Liver (tissue), 9 donors: ENCODE data around the gene MAP3K5. TPM values are rescaled to one million over a fixed set of nuclear protein-coding genes. Genes with fewer than 3 reads are reported as not detected.

ENCODE experiments used
- DNase-seq: peaks from one replicate; pipeline ENCODE4 v3.0.0-alpha.2; 2017; ENCODE audit warnings: low spot score
- H3K27ac ChIP-seq, 2 donors: one replicate each; pipeline ENCODE4 v1.7.0; 2013; ENCODE audit warnings: inconsistent platforms in 2 of 2, low read length in 2 of 2, control low read depth in 1 of 2, low read depth in 1 of 2, mild to moderate bottlenecking in 1 of 2
- H3K27me3 ChIP-seq, 4 donors: one replicate each; pipeline versions ENCODE4 v1.6.1 to v1.7.0; 2013; ENCODE audit warnings: low read length in 3 of 4, inconsistent platforms in 1 of 4, mild to moderate bottlenecking in 1 of 4, moderate library complexity in 1 of 4; ENCODE audit not compliant: control insufficient read depth in 4 of 4, insufficient read depth in 4 of 4
- H3K36me3 ChIP-seq, 4 donors: one replicate each; pipeline versions ENCODE4 v1.6.1 to v1.7.0; 2013; ENCODE audit warnings: low read length in 3 of 4, mild to moderate bottlenecking in 3 of 4, low read depth in 1 of 4, moderate library complexity in 1 of 4; ENCODE audit not compliant: control insufficient read depth in 4 of 4, insufficient read depth in 3 of 4
- H3K4me1 ChIP-seq, 4 donors: one replicate each; pipeline versions ENCODE4 v1.6.1 to v1.7.0; 2013; ENCODE audit warnings: low read length in 3 of 4, mild to moderate bottlenecking in 3 of 4, moderate library complexity in 1 of 4; ENCODE audit not compliant: control insufficient read depth in 4 of 4, insufficient read depth in 4 of 4
- H3K4me3 ChIP-seq, 3 donors: one replicate each; pipeline versions ENCODE4 v1.6.1 to v1.7.0; 2013; ENCODE audit warnings: low read length in 3 of 3, control low read depth in 1 of 3, low read depth in 1 of 3, mild to moderate bottlenecking in 1 of 3
- H3K9ac ChIP-seq, 2 donors: one replicate each; pipeline ENCODE4 v1.7.0; 2013; ENCODE audit warnings: low read length in 2 of 2, mild to moderate bottlenecking in 2 of 2, moderate library complexity in 2 of 2, control low read depth in 1 of 2, low read depth in 1 of 2
- H3K9me3 ChIP-seq, 4 donors: one replicate each; pipeline versions ENCODE4 v1.6.1 to v1.7.0; 2013; ENCODE audit warnings: low read length in 3 of 4; ENCODE audit not compliant: control insufficient read depth in 4 of 4
- EGR1 ChIP-seq, 2 donors: IDR thresholded peaks; 2 replicates each; pipeline ENCODE4 v1.6.1; 2016 to 2018; ENCODE audit warnings: antibody characterized with exemption in 2 of 2, low read depth in 2 of 2
- FOXA1 ChIP-seq: IDR thresholded peaks from 2 replicates; pipeline ENCODE4 v1.6.1; 2016; ENCODE audit warnings: antibody characterized with exemption
- FOXA2 ChIP-seq: IDR thresholded peaks from 2 replicates; pipeline ENCODE4 v1.6.1; 2016; ENCODE audit warnings: antibody characterized with exemption
- GABPA ChIP-seq, 2 donors: IDR thresholded peaks in 1 of 2; conservative IDR thresholded peaks in 1 of 2; 2 replicates each; pipeline ENCODE4 v1.6.1; 2016; ENCODE audit warnings: antibody characterized with exemption in 2 of 2, mild to moderate bottlenecking in 1 of 2, moderate library complexity in 1 of 2
- HNF4A ChIP-seq, 2 donors: conservative IDR thresholded peaks; 2 replicates each; pipeline ENCODE4 v1.6.1; 2016; ENCODE audit warnings: antibody characterized with exemption in 2 of 2, mild to moderate bottlenecking in 2 of 2
- HNF4G ChIP-seq: IDR thresholded peaks from 2 replicates; pipeline ENCODE4 v1.6.1; 2016; ENCODE audit warnings: antibody characterized with exemption
- JUND ChIP-seq, 2 donors: IDR thresholded peaks; 2 replicates each; pipeline ENCODE4 v1.6.1; 2016; ENCODE audit warnings: antibody characterized with exemption in 2 of 2
- MAX ChIP-seq: IDR thresholded peaks from 2 replicates; pipeline ENCODE4 v1.6.1; 2016; ENCODE audit warnings: antibody characterized with exemption
- NR2F2 ChIP-seq: IDR thresholded peaks from 2 replicates; pipeline ENCODE4 v1.6.1; 2016; ENCODE audit warnings: antibody characterized with exemption
- RAD21 ChIP-seq, 2 donors: IDR thresholded peaks; 2 replicates each; pipeline ENCODE4 v1.6.1; 2016; ENCODE audit warnings: antibody characterized with exemption in 2 of 2, mild to moderate bottlenecking in 2 of 2
- REST ChIP-seq: IDR thresholded peaks from 2 replicates; pipeline ENCODE4 v1.6.1; 2016; ENCODE audit warnings: antibody characterized with exemption, mild to moderate bottlenecking
- RXRA ChIP-seq, 2 donors: IDR thresholded peaks; 2 replicates each; pipeline ENCODE4 v1.6.1; 2017 to 2018; ENCODE audit warnings: antibody characterized with exemption in 2 of 2, mild to moderate bottlenecking in 1 of 2
- SP1 ChIP-seq: IDR thresholded peaks from 2 replicates; pipeline ENCODE4 v1.6.1; 2018; ENCODE audit warnings: antibody characterized with exemption, mild to moderate bottlenecking
- TAF1 ChIP-seq: conservative IDR thresholded peaks from 2 replicates; pipeline ENCODE4 v1.6.1; 2016; ENCODE audit warnings: antibody characterized with exemption, mild to moderate bottlenecking
- YY1 ChIP-seq: IDR thresholded peaks from 2 replicates; pipeline ENCODE4 v1.6.1; 2016; ENCODE audit warnings: antibody characterized with exemption, mild to moderate bottlenecking
- WGBS: extraction: QIAGEN DNeasy Blood & Tissue Kit; methylation state at CpG from one replicate; pipeline ENCODE4 v1.1.7; 2013; 5-methylcytosine and 5-hydroxymethylcytosine counted together
- polyA plus RNA-seq, 2 donors: library from polyadenylated mRNA; stranded (reverse) in 1 of 2; unstranded in 1 of 2; fragments of 200-250 nt in 1 of 2; fragments of >200 nt in 1 of 2; fragmentation: Nextera tagmentation in 1 of 2; extraction: Ambion mirVana in 1 of 2; gene quantifications; one replicate each; pipeline versions ENCODE4 v1.2.1 to v1.2.3, GENCODE V29; 2013 to 2015
- total RNA-seq, 2 donors: library from RNA; depleted of rRNA; stranded (reverse); fragments of >200 nt; gene quantifications; one replicate each; pipeline ENCODE4 v1.2.3, GENCODE V29; 2014
- TF ChIP-seq, protein P1 (sequence below): IDR thresholded peaks from 2 replicates; pipeline ENCODE4 v1.6.1; 2016; ENCODE audit warnings: antibody characterized with exemption
- TF ChIP-seq, protein P2 (sequence below): IDR thresholded peaks from 2 replicates; pipeline ENCODE4 v1.6.1; 2016; ENCODE audit warnings: antibody characterized with exemption
- TF ChIP-seq, protein P3 (sequence below): fragments of 150-350 bp; IDR thresholded peaks from 2 replicates; pipeline ENCODE4 v1.5.1; 2017; ENCODE audit warnings: improper control_type of control experiment, low read depth, low read length; ENCODE audit not compliant: missing input control
- donor health status: healthy.
- donor health status: healthy.
- donor health status: healthy.
- donor health status: healthy.
- donor health status: healthy.

Gene MAP3K5
- total and polyA plus RNA-seq, 4 donors = 2.9 to 18.0 (median 5.5) TPM

GRCh38 chr6:136521427-136521826 is 270.9 kb downstream of the MAP3K5 start:
- Histone ChIP-seq H3K36me3 (no peaks in the 10 kb centered on the region), H3K4me3 (no peak overlapping the region), H3K4me1 (peaks cover 0 to 18% (median 5%) of the 10 kb centered on the region in 4 donors), H3K27ac (no peak overlapping the region), H3K9me3 (no peaks in the 10 kb centered on the region), H3K27me3 (no peaks in the 10 kb centered on the region), H3K9ac (no peak overlapping the region)
- no peak for TF ChIP-seq RXRA (IDR thresholded peaks at IDR 0.05)
- TF ChIP-seq YY1 = peak; percentile 65
- 87% methylated on average over 2 of the region's 2 CpGs for WGBS
- no peak for DNase-seq

DNA sequence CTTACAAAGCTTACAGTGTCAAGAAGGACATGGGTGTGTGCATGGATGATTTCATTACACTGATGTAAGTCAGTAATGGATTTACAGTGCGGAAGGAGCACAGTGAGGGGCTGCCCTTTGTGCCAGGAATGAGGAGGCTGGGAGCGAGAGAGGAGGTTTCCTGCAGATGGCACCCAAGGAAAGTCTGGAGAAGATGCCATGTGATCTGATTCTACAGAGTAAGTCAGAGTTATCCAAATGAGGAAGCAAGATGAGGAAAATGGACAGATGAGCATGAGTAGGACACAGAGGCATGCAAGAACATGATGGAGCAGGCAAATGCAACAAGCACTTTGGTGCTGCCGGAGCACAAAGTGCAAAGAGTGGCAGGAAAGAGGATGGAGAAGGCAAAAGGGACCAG is 271.8 kb downstream of the MAP3K5 start:
- no peak for DNase-seq
- Histone ChIP-seq H3K27me3 (no peaks in the 10 kb centered on the region), H3K9me3 (no peaks in the 10 kb centered on the region), H3K9ac (no peak overlapping the region), H3K4me3 (no peak overlapping the region), H3K4me1 (peaks cover 0 to 18% (median 3%) of the 10 kb centered on the region in 4 donors), H3K36me3 (no peaks in the 10 kb centered on the region), H3K27ac (no peak overlapping the region)
- TF ChIP-seq REST (no peak), RXRA (IDR thresholded peaks at IDR 0.05) (no peak), FOXA1 (no peak), JUND (IDR thresholded peaks at IDR 0.05) (no peak), RAD21 (IDR thresholded peaks at IDR 0.05) (no peak), HNF4G (no peak), MAX (no peak), FOXA2 (no peak), NR2F2 (no peak), SP1 (no peak), YY1 (no peak), EGR1 (IDR thresholded peaks at IDR 0.05; ENCODE audit: low read depth in 2 of 2) (no peak), GABPA (IDR thresholded peaks at IDR 0.05 in 1 of 2, conservative IDR thresholded peaks at IDR 0.05 in 1 of 2) (no peak), HNF4A (conservative IDR thresholded peaks at IDR 0.05) (no peak), TAF1 (no peak)
- TF ChIP-seq, protein P1, sequence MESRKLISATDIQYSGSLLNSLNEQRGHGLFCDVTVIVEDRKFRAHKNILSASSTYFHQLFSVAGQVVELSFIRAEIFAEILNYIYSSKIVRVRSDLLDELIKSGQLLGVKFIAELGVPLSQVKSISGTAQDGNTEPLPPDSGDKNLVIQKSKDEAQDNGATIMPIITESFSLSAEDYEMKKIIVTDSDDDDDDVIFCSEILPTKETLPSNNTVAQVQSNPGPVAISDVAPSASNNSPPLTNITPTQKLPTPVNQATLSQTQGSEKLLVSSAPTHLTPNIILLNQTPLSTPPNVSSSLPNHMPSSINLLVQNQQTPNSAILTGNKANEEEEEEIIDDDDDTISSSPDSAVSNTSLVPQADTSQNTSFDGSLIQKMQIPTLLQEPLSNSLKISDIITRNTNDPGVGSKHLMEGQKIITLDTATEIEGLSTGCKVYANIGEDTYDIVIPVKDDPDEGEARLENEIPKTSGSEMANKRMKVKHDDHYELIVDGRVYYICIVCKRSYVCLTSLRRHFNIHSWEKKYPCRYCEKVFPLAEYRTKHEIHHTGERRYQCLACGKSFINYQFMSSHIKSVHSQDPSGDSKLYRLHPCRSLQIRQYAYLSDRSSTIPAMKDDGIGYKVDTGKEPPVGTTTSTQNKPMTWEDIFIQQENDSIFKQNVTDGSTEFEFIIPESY = no peak
- TF ChIP-seq, protein P2, sequence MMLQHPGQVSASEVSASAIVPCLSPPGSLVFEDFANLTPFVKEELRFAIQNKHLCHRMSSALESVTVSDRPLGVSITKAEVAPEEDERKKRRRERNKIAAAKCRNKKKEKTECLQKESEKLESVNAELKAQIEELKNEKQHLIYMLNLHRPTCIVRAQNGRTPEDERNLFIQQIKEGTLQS = no peak
- TF ChIP-seq, protein P3, sequence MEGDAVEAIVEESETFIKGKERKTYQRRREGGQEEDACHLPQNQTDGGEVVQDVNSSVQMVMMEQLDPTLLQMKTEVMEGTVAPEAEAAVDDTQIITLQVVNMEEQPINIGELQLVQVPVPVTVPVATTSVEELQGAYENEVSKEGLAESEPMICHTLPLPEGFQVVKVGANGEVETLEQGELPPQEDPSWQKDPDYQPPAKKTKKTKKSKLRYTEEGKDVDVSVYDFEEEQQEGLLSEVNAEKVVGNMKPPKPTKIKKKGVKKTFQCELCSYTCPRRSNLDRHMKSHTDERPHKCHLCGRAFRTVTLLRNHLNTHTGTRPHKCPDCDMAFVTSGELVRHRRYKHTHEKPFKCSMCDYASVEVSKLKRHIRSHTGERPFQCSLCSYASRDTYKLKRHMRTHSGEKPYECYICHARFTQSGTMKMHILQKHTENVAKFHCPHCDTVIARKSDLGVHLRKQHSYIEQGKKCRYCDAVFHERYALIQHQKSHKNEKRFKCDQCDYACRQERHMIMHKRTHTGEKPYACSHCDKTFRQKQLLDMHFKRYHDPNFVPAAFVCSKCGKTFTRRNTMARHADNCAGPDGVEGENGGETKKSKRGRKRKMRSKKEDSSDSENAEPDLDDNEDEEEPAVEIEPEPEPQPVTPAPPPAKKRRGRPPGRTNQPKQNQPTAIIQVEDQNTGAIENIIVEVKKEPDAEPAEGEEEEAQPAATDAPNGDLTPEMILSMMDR = no peak
- WGBS = 94% methylated on average over 3 of the region's 3 CpGs
